Activated T-cell treated with anti-CD3 and anti-CD28 coated beads, Interleukin-2, amount 50 U/mL, for 4 hours (primary cell): ENCODE data around the gene C1QTNF6. TPM values are rescaled to one million over a fixed set of nuclear protein-coding genes. Genes with fewer than 3 reads are reported as not detected.
A peak's percentile ranks its signal among the peaks of the same experiment; 100 is the strongest.
"Not testable (repeated sequence)": the region's sequence is repeated elsewhere in the genome, so short reads cannot be mapped to it uniquely, and the experiment has no call there.

Experiments used
- ATAC-seq, 2 donors: fragments of 200-7000 bp; cut with Tn5 transposase; one replicate each; pipeline ENCODE4 v1.10.0; 2021
- DNase-seq: peaks from one replicate; pipeline ENCODE4 v3.0.0-alpha.2; 2020
- H3K27me3 Mint-ChIP-seq: one replicate; pipeline ENCODE4 v1.8.0; 2021; ENCODE audit warnings: low read depth, mixed read lengths
- H3K36me3 Mint-ChIP-seq: one replicate; pipeline ENCODE4 v1.8.0; 2022; ENCODE audit warnings: mixed read lengths; ENCODE audit not compliant: insufficient read depth
- H3K4me1 Mint-ChIP-seq: one replicate; pipeline ENCODE4 v1.8.0; 2021; ENCODE audit warnings: low read depth, mixed read lengths
- H3K4me3 Mint-ChIP-seq: one replicate; pipeline ENCODE4 v1.8.0; 2021; ENCODE audit warnings: mild to moderate bottlenecking, moderate library complexity, mixed read lengths
- H3K9me3 Mint-ChIP-seq: one replicate; pipeline ENCODE4 v1.8.0; 2021; ENCODE audit warnings: mixed read lengths
- total RNA-seq, 3 donors: library from RNA; stranded (reverse); gene quantifications; one replicate each; pipeline ENCODE4 v1.2.1, GENCODE V29; 2021

The C1QTNF6 gene
- total RNA-seq, 3 donors from 2014 or later: 0.96 to 2.4 (median 1.2) TPM

GRCh38 chr22:37206118-37206840, 18.2 kb upstream of the C1QTNF6 start:
- peaks cover 17% of the 10 kb centered on the region for H3K4me1 Mint-ChIP-seq
- H3K9me3 Mint-ChIP-seq: no peaks in the 10 kb centered on the region
- DNase-seq (no peak), ATAC-seq (no peak)
- no peaks in the 10 kb centered on the region for H3K36me3 Mint-ChIP-seq
- no peaks in the 10 kb centered on the region for H3K27me3 Mint-ChIP-seq
- no peak overlapping the region for H3K4me3 Mint-ChIP-seq

- DNase-seq (no peak), ATAC-seq (no peak)
- H3K4me3 Mint-ChIP-seq: no peak overlapping the region
- no peaks in the 10 kb centered on the region for H3K9me3 Mint-ChIP-seq
- peaks cover 17% of the 10 kb centered on the region for H3K4me1 Mint-ChIP-seq
- H3K36me3 Mint-ChIP-seq: no peaks in the 10 kb centered on the region
- H3K27me3 Mint-ChIP-seq: no peaks in the 10 kb centered on the region
Measured at GRCh38 chr22:37205046-37205445, 17.0 kb upstream of the C1QTNF6 start.

- ATAC-seq (no peak), DNase-seq (no peak)
- H3K4me1 Mint-ChIP-seq: peaks cover 21% of the 10 kb centered on the region
- no peaks in the 10 kb centered on the region for H3K36me3 Mint-ChIP-seq
- H3K27me3 Mint-ChIP-seq: no peaks in the 10 kb centered on the region
- no peak overlapping the region for H3K4me3 Mint-ChIP-seq
- H3K9me3 Mint-ChIP-seq: no peaks in the 10 kb centered on the region
Measured at GRCh38 chr22:37204045-37204655, 16.1 kb upstream of the C1QTNF6 start.

- ATAC-seq (no peak), DNase-seq (no peak)
- H3K4me1 Mint-ChIP-seq: peaks cover 15% of the 10 kb centered on the region
Measured at GRCh38 chr22:37203354-37204044, 15.5 kb upstream of the C1QTNF6 start.

GRCh38 chr22:37202716-37203115, 14.7 kb upstream of the C1QTNF6 start:
- H3K36me3 Mint-ChIP-seq: no peaks in the 10 kb centered on the region
- ATAC-seq (no peak), DNase-seq (no peak)
- H3K9me3 Mint-ChIP-seq: no peaks in the 10 kb centered on the region
- H3K27me3 Mint-ChIP-seq: no peaks in the 10 kb centered on the region
- no peak overlapping the region for H3K4me3 Mint-ChIP-seq
- H3K4me1 Mint-ChIP-seq: peaks cover 15% of the 10 kb centered on the region

More at GRCh38 chr22:37203354-37204044, 15.5 kb upstream of the C1QTNF6 start:
- Mint-ChIP-seq H3K9me3 (no peaks in the 10 kb centered on the region), H3K36me3 (no peaks in the 10 kb centered on the region), H3K4me3 (no peak overlapping the region), H3K27me3 (no peaks in the 10 kb centered on the region)

GRCh38 chr22:37202001-37202555, 14.0 kb upstream of the C1QTNF6 start:
- DNase-seq: no peak
- no peaks in the 10 kb centered on the region for H3K36me3 Mint-ChIP-seq

GRCh38 chr22:37201443-37201820, 13.4 kb upstream of the C1QTNF6 start:
- H3K9me3 Mint-ChIP-seq, ATAC-seq, H3K4me3 Mint-ChIP-seq, H3K36me3 Mint-ChIP-seq, H3K27me3 Mint-ChIP-seq, DNase-seq: not testable (repeated sequence)
- H3K4me1 Mint-ChIP-seq: peaks cover 16% of the 10 kb centered on the region

More at GRCh38 chr22:37202001-37202555, 14.0 kb upstream of the C1QTNF6 start:
- Mint-ChIP-seq H3K9me3 (no peaks in the 10 kb centered on the region), H3K4me1 (peaks cover 16% of the 10 kb centered on the region), H3K27me3 (no peaks in the 10 kb centered on the region), H3K4me3 (no peak overlapping the region)
- no peak for ATAC-seq

GRCh38 chr22:37199760-37200108, 11.7 kb upstream of the C1QTNF6 start:
- DNase-seq (no peak), ATAC-seq (no peak)

GRCh38 chr22:37199103-37199759, 11.2 kb upstream of the C1QTNF6 start:
- Mint-ChIP-seq H3K4me3 (peak overlapping the region; percentile 83), H3K27me3 (no peaks in the 10 kb centered on the region), H3K4me1 (peaks cover 28% of the 10 kb centered on the region), H3K9me3 (no peaks in the 10 kb centered on the region), H3K36me3 (no peaks in the 10 kb centered on the region)
- peak; percentile 97 to 98 for ATAC-seq
- DNase-seq: peak; percentile 98

More at GRCh38 chr22:37199760-37200108, 11.7 kb upstream of the C1QTNF6 start:
- Mint-ChIP-seq H3K36me3 (no peaks in the 10 kb centered on the region), H3K27me3 (no peaks in the 10 kb centered on the region), H3K4me3 (peak overlapping the region; percentile 83), H3K9me3 (no peaks in the 10 kb centered on the region), H3K4me1 (peaks cover 23% of the 10 kb centered on the region)

GRCh38 chr22:37198258-37199102, 10.4 kb upstream of the C1QTNF6 start:
- ATAC-seq (peak; percentile 41 to 46), DNase-seq (peak; percentile 95)
- Mint-ChIP-seq H3K9me3 (no peaks in the 10 kb centered on the region), H3K4me3 (peak overlapping the region; percentile 83), H3K4me1 (peaks cover 36% of the 10 kb centered on the region), H3K27me3 (no peaks in the 10 kb centered on the region), H3K36me3 (no peaks in the 10 kb centered on the region)

GRCh38 chr22:37197451-37198257, 9.6 kb upstream of the C1QTNF6 start:
- Mint-ChIP-seq H3K36me3 (no peaks in the 10 kb centered on the region), H3K27me3 (no peaks in the 10 kb centered on the region), H3K9me3 (no peaks in the 10 kb centered on the region), H3K4me3 (peak overlapping the region; percentile 83), H3K4me1 (peaks cover 43% of the 10 kb centered on the region)
- ATAC-seq (no peak), DNase-seq (no peak)

GRCh38 chr22:37196539-37197450, 8.7 kb upstream of the C1QTNF6 start:
- Mint-ChIP-seq H3K27me3 (no peaks in the 10 kb centered on the region), H3K4me1 (peaks cover 45% of the 10 kb centered on the region), H3K36me3 (no peaks in the 10 kb centered on the region), H3K9me3 (no peaks in the 10 kb centered on the region), H3K4me3 (peak overlapping the region; percentile 23)
- ATAC-seq (no peak), DNase-seq (no peak)
